Calu3 (cell line): ENCODE data around the gene DSE. TPM values are rescaled to one million over a fixed set of nuclear protein-coding genes. Genes with fewer than 3 reads are reported as not detected.

ENCODE experiments used
- BruUV-seq: library from RNA; stranded (reverse); fragments of 400-500 nt; replicated peaks from 2 replicates; lab custom pipeline; 2021; lab: Mats Ljungman, UMichigan
- CTCF ChIA-PET: fragments of 300-600 bp; sonication (Branson Sonifier 250); formaldehyde crosslinking; loops from one replicate; lab custom pipeline; 2022; ENCODE audit warnings: antibody characterized with exemption; lab: Charles Lee
- DNase-seq: peaks from one replicate; pipeline ENCODE4 v3.0.0; 2022
- H3K27ac Mint-ChIP-seq: one replicate; pipeline ENCODE4 v1.8.0; 2022; ENCODE audit warnings: mixed read lengths; ENCODE audit not compliant: unreplicated experiment
- H3K27me3 Mint-ChIP-seq: one replicate; pipeline ENCODE4 v1.8.0; 2022; ENCODE audit warnings: mixed read lengths; ENCODE audit not compliant: unreplicated experiment
- H3K36me3 Mint-ChIP-seq: one replicate; pipeline ENCODE4 v1.8.0; 2022; ENCODE audit warnings: mild to moderate bottlenecking, moderate library complexity, mixed read lengths; ENCODE audit not compliant: insufficient read depth, unreplicated experiment
- H3K4me1 Mint-ChIP-seq: one replicate; pipeline ENCODE4 v1.8.0; 2022; ENCODE audit warnings: mild to moderate bottlenecking, low read depth, mixed read lengths; ENCODE audit not compliant: unreplicated experiment
- H3K4me3 Mint-ChIP-seq: one replicate; pipeline ENCODE4 v1.8.0; 2022; ENCODE audit warnings: mild to moderate bottlenecking, low read depth, moderate library complexity, mixed read lengths; ENCODE audit not compliant: unreplicated experiment
- H3K9me3 Mint-ChIP-seq: one replicate; pipeline ENCODE4 v1.8.0; 2022; ENCODE audit warnings: low read depth, mixed read lengths; ENCODE audit not compliant: unreplicated experiment
- CTCF ChIP-seq: fragments of 200-600 bp; IDR thresholded peaks from one replicate; pipeline ENCODE4 v1.8.0; 2022; ENCODE audit warnings: antibody characterized with exemption; ENCODE audit not compliant: unreplicated experiment
- intact Hi-C: fragments of 100-400 bp; cut with micrococcal nuclease; formaldehyde crosslinking; loops from one replicate; pipeline ENCODE4 v1.10.0; 2022; ENCODE audit not compliant: unreplicated experiment
- total RNA-seq: library from RNA; stranded (reverse); gene quantifications from 2 replicates; pipeline ENCODE4 v1.2.3, GENCODE V29; 2022

DSE gene
- total RNA-seq, 1 experiment from 2014 or later: 43.8 TPM

- no TSS peak for BruUV-seq
These were observed 114.9 kb downstream of the DSE start for GRCh38 chr6:116485559-116486184.

GRCh38 chr6:116491610-116492330 lies 121.0 kb downstream of the DSE start:
- CTCF ChIA-PET: no interaction called here
- intact Hi-C loops: no loop called here
- H3K4me3 Mint-ChIP-seq: no peak overlapping the region
- no peaks in the 10 kb centered on the region for H3K4me1 Mint-ChIP-seq
- no peak overlapping the region for H3K27ac Mint-ChIP-seq
- BruUV-seq: no TSS peak
- no peaks in the 10 kb centered on the region for H3K36me3 Mint-ChIP-seq
- no peak for DNase-seq
- no peaks in the 10 kb centered on the region for H3K27me3 Mint-ChIP-seq
- H3K9me3 Mint-ChIP-seq: no peaks in the 10 kb centered on the region
- TF ChIP-seq CTCF: no peak

More at GRCh38 chr6:116485559-116486184, 114.9 kb downstream of the DSE start:
- Mint-ChIP-seq H3K27me3 (no peaks in the 10 kb centered on the region), H3K36me3 (no peaks in the 10 kb centered on the region), H3K4me3 (no peak overlapping the region), H3K9me3 (peaks cover 4% of the 10 kb centered on the region), H3K4me1 (peaks cover 14% of the 10 kb centered on the region), H3K27ac (no peak overlapping the region)
- intact Hi-C loops: no loop called here
- DNase-seq: no peak
- no peak for TF ChIP-seq CTCF
- CTCF ChIA-PET: no interaction called here

GRCh38 chr6:116492331-116493067 lies 121.8 kb downstream of the DSE start:
- intact Hi-C loops: no loop called here
- Mint-ChIP-seq H3K9me3 (no peaks in the 10 kb centered on the region), H3K36me3 (no peaks in the 10 kb centered on the region), H3K27ac (no peak overlapping the region), H3K27me3 (no peaks in the 10 kb centered on the region), H3K4me1 (no peaks in the 10 kb centered on the region), H3K4me3 (no peak overlapping the region)
- no TSS peak for BruUV-seq
- no peak for DNase-seq
- CTCF ChIA-PET: no interaction called here
- no peak for TF ChIP-seq CTCF

Other genes starting within 250 kb of the DSE start
- not detected in 2 replicates for gene COL10A1, start 244.8 kb upstream of the DSE start, total RNA-seq
- gene TSPYL4, start 116.9 kb upstream of the DSE start, total RNA-seq: 14.9 and 15.0 TPM in 2 replicates
- 78.4 and 79.0 TPM in 2 replicates for gene TSPYL1, start 91.0 kb upstream of the DSE start, total RNA-seq
- gene CALHM6, start 90.4 kb downstream of the DSE start, total RNA-seq: 1.4 TPM in 1 of 2 replicates, not detected in the other
- 0.05 TPM in 1 of 2 replicates, not detected in the other for gene CALHM5, start 140.7 kb downstream of the DSE start, total RNA-seq
- gene TRAPPC3L, start 174.7 kb downstream of the DSE start, total RNA-seq: not detected in 2 replicates
- not detected in 2 replicates for gene CALHM4, start 182.8 kb downstream of the DSE start, total RNA-seq
- 22.5 and 29.5 TPM in 2 replicates for gene RWDD1, start 200.6 kb downstream of the DSE start, total RNA-seq
- gene RSPH4A, start 245.5 kb downstream of the DSE start, total RNA-seq: 0.21 and 0.22 TPM in 2 replicates